ENCODE data around the gene DCLRE1B.

DCLRE1B gene

GRCh38 chr1:113904674-113905434 is at the start of gene DCLRE1B, which contains the start of gene AP4B1:
DCLRE1B (plus strand) TSS chr1:113905326; CDS start chr1:113905587, 261 bp downstream.
AP4B1 (minus strand) TSS chr1:113904799; CDS start chr1:113904717, 82 bp downstream.
- peak; percentile 76 to 99 (median 98) for DNase-seq

DNA sequence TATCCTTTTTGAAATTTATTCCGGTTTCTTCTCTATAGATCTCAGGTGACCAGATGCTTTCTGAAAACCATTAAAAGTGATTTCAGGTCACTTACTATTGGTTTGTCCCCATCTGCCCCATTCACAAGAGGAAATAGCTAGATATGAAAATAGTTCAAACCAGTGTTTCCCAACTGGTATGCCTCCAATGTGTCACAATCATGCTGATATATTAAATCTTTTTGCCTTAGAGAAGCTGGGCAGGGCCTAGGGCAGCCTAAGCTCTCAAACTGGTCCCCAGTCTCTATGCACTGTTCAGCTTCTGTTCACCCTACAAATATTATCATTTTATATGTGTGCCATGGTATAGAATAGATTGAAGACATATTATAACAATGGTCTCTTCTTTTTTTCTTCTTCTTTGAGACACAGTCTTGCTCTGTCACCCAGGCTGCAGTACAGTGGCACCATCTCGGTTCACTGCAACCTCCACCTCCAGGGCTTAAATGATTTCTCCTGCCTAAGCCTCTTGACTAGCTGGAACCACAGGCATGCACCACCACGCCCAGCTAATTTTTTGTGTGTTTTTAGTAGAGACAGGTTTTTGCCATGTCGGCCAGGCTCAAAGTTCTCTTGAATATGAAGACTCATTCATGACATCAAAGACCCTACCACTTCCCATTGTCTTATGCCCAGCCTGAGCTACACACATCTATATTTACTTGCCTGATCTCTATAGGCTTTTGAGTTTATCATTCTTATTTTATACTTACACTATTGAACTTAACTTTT is 49.3 kb upstream of the DCLRE1B start:
- DNase-seq, result no peak

DNA sequence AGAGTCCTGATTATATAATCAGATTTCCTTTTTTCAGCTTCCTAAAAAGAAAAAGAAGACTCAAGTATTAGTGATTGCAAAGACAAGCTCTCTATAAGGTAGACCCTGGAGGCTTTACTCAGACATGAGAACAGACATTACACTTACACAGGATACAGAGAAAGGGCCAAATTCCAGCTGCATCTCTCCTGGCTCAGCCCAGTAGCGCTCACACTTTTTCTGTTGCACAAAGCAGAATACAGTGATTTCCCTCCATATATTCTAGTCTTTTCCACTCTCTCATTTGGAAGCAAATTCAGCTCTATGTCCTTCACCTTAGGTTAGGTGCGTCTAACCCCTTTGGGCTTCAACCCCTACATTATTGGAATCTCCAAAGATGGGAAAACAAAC is 48.7 kb upstream of the DCLRE1B start:
- DNase-seq, result no peak

- no peak for DNase-seq
Measured at GRCh38 chr1:113857776-113858175, 47.4 kb upstream of the DCLRE1B start.

DNA sequence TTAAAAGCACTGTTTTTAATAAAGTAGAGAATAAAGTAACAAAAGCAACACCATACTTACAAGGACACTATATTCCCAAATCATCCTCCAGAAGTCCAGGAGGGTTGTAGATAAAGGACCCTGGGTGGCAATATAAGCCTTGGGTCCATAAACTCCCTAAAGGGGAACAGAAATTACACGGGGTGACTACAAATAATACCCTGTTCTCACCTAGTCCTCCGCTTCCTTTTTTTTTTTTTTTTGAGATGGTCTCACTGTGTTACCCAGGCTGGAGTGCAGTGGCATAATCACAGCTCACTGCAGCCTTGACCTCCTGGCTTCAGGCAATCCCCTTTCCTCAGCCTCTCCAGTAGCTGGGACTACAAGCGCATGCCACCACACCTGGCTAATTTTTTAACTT is 46.7 kb upstream of the DCLRE1B start:
- no peak for DNase-seq

- DNase-seq, result no peak
Measured at GRCh38 chr1:113858982-113859381, 46.1 kb upstream of the DCLRE1B start.

DNA sequence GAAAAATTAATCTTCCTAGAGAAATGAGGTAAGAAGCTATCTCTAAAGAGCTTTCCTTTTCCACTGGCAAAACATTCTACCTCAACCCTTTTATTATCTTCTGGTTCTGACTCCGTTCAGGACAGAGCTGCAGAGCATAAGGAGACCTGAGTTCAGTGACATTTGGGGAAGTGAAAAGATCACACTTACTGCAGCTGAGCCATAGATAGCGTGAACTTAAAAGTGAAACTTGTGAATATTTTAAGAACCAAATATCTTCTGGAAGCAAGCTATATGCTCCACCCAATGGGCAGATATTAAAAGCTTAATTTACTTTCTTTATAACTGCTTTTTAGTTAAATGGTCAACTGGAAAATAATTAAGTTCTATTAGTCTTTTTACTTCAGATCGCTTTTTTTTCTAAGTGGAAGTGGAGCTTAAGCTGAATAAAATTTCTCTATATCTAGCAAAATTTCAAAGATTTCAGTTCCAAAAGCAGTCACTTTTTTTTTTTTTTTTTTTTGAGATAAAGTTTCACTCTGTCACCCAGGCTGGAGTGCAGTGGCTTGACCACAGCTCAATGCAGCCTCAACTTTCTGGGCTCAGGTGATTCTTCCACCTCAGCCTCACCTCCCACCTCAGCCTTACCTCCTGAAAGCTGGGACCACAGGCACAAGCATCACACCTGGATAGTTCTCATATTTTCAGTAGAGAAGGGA is 45.5 kb upstream of the DCLRE1B start:
- no peak for DNase-seq

- DNase-seq, result no peak
Measured at GRCh38 chr1:113860891-113861290, 44.2 kb upstream of the DCLRE1B start.

DNA sequence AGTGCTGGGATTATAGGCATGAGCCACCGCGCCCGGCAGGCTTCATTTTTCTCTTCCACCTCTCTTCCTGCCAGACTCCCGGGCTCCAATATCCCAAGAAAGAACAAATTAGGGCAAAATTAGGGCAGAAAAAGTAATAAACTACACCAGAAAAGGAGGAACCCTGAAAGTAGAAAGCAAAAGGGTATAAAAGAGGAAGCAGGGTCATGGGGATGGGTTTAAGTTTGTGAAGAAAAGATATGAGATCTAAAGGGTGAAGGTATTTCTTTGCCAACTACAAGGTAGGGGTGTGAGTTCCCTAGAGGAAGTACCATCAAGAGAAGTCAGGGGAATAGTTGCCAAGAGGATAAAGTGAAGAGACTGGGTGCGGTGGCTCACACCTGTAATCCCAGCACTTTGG is 43.5 kb upstream of the DCLRE1B start:
- DNase-seq, result no peak

GRCh38 chr1:113868387-113869083 is 36.6 kb upstream of the DCLRE1B start:
- DNase-seq, result no peak

GRCh38 chr1:113870778-113871177 is 34.3 kb upstream of the DCLRE1B start:
- no peak for DNase-seq

DNA sequence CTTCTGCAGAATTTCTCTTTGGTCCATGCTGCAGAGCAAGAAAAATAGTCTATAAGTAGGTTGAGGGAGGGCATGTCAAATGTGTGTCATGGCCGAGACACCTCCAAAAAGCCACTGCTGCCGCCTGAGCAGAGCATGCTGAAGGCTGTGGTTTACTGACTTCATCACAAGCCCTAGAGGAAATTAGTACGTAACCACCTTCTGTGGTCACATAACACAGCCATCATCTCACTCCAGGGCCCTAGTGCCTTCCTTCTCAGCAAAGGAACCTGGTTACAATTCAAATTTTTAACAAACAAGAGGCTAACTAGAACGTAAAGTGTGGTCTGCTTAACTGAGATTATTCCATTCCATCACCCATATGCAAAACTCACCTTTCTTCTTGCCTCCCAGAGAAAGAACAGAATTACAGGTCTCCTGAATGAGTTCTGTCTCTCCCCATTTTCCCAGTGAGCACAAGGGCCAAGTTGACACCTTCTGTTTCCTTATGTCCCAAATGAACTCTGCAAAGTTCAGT is 33.5 kb upstream of the DCLRE1B start, which contains the start of gene PTPN22:
Gene PTPN22 (minus strand): TSS at position 116 of the 517 bp plus-strand sequence.
- DNase-seq, result peak in 5 of 56 donors; percentile 1 to 17 (median 12)

DNA sequence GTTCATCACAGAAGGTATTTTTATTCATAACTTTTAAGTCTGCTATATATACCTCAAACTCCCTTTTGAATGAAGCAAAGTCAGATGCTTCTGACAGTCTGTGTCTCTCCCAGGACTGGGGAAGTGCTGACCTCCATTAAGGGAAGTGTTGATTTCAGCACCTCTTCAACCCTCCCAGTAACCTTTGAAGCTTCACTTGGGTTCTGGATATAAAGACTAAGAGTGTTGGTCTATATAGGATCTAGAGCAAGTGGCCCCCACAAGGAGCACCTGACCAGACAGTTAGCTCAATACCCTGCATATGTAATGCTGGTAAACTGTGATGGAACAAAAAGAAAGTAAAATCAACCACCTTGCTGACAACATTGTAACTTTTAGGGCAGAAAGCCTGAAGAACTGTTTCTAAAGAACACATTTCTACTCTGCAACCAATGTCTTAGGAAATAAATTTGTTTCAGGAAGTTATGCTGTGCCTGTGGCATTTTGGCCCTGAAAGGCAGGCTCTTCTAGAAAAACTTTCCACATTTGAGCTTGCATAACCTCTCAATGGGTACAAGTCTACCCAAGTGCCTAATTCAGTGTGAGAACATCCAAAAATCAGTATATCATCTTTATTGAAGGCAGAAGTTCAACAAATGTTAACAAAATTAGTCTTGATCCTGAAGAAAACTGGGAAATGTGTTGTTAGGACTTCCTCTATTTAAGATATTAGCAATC is 32.7 kb upstream of the DCLRE1B start:
- no peak for DNase-seq

GRCh38 chr1:113874012-113874879 is 30.9 kb upstream of the DCLRE1B start:
- no peak for DNase-seq

GRCh38 chr1:113875714-113876113 is 29.4 kb upstream of the DCLRE1B start:
- no peak for DNase-seq

DNA sequence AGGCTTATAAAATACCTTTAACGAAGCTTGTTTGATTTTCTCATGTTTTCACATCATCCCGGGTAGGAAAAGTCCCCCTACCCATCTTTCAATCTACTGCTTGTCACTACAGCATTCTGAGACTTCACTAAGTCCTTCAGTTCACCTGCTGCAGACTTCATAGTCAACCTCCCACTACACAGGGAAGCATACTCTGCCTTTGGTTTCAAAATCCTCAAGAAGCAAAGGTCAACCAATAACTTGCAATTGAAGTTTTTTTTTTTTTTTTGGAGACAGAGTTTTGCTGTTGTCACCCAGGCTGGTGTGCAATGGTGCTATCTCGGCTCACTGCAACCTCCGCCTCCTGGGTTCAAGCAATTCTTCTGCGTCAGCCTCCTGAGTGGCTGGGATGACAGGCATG is 28.9 kb upstream of the DCLRE1B start:
- no peak for DNase-seq

DNA sequence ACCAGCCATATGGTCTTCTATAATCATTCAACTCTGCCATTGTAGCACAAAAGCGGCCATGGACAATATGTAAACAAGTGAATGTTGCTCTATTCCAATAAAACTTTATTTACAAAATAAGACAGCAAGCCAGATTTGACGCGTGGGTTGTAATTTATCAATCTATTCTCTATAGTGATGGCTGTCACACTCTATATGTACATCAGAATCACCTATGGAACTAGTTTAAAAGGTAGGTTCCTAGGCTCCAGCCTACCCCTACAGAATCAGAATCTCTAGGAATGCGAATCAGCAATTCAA is 25.4 kb upstream of the DCLRE1B start:
- DNase-seq, result no peak

- no peak for DNase-seq
Measured at GRCh38 chr1:113881661-113882060, 23.5 kb upstream of the DCLRE1B start.

Data from nucleus accumbens (tissue), 56 donors.